HG03432 (cell line): ENCODE results near the gene HEPACAM2.
A peak's percentile ranks its signal among the peaks of the same experiment; 100 is the strongest.

ENCODE experiments used
- ATAC-seq: cut with Tn5 transposase; IDR thresholded peaks from one replicate; pipeline ENCODE4 v1.9.1; 2021; ENCODE audit warnings: mild to moderate bottlenecking, moderate library complexity; ENCODE audit not compliant: unreplicated experiment

Gene HEPACAM2

DNA sequence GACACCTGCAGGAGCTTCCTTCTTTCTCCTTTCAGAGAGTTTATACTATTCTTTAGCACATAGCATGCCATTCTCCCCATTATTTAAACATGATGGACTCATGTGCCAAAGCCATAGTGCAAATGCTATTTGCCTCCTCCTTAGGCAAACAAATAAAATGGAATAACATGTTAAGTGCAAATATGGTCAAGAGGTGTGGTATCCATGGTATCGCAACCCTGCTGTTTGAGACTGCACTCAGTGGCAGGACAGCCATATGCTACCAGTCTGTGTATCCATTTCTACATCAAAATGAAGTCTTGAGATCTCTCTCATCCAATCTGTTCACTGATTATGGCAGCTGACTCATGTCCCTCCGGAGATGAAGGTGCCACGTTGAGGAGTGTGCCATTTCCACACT is 22.8 kb downstream of the HEPACAM2 start:
- no peak for ATAC-seq

DNA sequence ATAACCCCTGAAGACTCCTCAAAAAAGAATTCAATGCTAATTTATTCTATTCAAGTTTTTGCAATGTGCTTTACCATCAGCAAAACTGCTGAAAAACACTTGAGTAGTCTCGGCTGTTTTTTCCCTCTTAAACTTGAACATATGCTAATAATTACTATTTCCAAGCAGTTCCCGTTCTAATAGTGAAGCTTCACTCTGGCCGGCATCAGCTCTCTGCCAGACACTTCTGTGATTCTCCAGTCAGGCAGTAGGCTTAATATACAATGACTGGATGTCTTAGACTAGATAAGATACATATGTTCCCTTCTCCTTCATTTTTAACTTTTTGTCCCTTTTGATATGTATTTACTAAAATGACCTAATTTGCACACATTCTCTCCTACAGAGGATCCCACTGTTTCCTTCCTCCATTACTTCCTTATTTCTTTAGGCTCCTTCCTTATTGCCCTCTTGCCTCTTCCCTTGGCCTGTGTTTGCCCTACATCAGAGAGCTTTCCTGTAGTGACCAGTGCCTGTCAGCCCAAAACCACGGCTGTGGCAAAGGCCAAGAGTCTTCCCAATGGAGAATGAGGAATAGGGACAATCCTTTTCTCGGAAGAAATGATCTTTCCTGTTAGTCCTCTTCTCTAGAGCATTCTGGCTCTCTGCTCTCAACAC is 23.5 kb downstream of the HEPACAM2 start:
- ATAC-seq = no peak

DNA sequence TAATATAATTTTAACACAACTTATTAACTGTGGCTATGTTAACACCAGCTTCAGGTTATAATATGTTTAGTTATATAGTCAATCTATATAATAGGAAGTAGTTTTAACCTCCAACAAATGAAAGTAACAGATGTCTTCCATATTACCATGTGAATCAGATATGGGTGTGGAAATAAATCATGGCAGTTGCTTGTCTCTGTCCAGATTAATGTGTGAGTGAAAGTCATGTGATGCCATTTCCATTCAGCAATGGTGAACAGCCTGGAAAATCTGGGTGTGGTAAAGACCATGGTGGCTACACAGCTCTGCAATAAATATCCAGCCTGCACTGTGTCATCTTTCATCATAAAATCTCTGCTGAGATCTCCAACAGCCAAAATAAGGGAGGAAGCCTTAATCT is 27.8 kb downstream of the HEPACAM2 start:
- ATAC-seq = no peak

DNA sequence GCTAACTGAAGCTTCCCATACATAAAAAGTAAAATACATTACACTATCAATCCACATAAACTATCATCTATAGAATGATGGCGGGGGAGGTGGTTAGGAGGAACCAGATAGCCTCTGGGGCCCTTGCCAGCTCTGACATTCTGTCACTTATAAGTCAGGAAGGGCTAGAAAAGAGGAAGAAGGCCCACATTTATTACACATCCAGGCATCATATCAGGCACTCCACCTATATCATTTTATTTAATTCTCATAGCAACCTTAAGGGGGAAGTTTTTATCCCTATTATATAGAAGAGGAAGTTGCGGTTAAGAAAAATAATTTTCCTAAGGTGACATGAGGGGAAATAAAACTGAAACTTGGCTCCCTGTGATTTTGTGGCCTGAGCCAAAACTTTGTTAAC is 29.9 kb downstream of the HEPACAM2 start:
- ATAC-seq = no peak

DNA sequence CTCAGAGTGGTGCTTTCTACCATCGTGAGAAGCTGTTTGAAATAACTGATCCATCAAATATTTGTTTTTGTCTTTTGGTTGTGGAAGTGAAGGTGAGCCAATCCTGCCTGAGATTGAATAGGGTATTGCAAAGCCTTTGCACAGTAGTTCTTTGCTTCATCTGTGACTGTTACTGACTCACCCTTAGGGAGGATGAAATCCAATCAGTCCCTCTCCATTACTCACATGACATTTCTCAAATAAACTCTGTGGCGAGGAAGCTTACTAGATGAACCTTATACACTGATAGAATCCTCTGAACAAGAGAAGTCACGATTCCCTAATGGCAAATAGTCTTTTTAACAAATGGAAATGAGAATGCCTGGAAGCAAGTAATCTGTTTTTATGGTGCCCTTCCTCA is 31.9 kb downstream of the HEPACAM2 start:
- ATAC-seq = no peak

DNA sequence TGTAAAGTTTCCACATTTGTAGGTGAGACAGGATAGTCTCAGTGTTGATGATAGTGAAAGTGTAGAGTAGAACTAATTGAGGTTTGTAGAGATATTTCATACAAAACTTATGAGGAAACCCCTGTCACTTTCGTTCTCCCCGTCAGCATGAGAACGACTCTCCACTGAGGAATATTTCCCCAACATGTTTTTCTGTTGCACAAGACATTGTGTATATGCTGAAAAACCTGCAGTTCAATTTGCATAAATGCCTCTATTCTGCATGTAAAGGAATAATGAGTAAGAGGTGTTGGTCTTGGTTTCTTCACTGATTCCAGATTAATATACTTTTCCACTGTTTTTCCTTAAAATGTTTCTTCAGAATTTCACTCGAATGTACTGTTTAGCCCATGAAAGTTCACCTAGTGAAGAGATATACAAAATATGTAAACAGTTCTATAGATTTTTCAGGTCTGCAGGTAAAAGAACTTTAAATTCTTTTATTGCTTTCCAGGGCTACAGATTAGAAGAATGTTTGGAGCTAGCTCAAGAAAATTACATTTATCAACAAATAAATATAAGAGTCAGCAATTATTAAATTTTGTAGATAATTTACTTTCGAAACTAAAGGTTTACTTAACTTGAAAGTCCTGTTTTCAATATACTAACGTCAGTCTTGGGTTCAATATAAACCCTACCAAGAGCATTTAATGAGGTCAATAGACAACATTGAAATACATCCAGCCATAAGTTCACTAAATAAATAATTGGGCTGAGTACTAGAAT is 37.2 kb downstream of the HEPACAM2 start:
- no peak for ATAC-seq

DNA sequence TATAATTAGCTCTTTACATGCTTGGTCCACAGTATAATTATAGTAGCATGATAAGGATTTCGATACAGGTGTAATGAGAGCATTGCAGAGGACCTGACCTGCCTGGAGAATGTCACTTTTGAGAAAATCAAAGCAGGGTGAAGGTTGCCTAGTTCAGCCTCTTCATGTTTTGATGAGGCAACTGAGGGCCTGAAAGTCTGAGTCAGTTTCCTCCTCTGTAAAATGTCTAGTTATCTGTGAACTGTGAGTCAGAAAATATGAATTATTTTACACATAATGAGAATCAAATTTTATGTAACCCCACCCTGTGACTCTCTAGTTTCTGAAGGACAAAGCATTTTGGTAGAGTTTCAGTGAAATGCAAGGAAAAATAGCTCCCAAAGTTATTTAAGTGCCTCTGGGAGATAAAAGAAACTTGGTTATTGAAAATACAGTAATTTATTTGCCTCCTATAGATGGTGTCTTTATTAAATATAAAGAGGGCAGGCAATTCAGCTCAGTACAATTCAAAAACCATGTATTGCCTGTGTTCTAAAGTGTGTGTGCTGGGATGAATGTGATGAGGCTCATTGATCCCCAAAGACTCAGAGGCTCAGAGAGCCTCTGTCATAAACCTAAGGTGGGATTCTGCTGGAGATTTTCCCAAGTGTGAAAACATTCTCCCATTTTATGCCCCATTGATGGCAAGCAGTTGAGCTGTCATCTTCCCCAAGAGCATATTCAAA is 40.8 kb downstream of the HEPACAM2 start:
- ATAC-seq = no peak

DNA sequence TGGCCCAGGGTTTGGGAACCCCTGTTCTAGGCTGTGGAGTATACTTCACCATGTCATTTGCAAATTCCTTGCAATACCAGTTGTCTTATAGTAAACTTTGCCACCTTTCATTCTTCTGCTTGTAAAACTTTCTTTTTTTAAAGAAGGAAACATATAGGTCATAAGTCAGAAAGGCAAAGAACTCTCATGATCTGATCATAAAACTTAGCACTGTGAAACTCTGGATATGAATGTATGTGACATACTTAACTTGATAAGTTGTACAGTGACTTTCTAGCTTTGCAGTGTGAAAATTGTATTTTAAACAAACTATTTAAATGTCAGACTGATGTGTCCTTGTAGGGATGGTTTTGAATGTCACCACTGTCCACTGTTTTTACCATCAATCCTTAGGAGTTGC is 47.1 kb downstream of the HEPACAM2 start:
- no peak for ATAC-seq

DNA sequence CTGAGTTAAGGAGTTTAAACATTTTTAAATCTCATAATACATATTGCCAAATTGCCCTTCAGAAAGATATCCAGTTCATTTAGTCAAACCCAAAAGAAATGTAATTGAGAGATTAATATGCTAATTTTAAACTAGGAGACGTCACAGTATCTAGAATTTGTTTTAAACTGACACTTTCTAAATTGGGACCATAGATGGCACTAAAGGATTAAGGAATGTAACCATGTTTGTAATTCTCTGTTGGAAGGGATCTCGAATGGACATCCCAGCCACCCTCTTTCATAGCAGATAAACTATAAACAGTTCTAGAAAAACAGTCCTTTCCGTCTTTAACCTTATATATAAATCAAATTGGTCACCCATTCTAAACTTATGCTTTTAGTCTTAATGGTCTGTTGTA is 48.1 kb downstream of the HEPACAM2 start:
- no peak for ATAC-seq

DNA sequence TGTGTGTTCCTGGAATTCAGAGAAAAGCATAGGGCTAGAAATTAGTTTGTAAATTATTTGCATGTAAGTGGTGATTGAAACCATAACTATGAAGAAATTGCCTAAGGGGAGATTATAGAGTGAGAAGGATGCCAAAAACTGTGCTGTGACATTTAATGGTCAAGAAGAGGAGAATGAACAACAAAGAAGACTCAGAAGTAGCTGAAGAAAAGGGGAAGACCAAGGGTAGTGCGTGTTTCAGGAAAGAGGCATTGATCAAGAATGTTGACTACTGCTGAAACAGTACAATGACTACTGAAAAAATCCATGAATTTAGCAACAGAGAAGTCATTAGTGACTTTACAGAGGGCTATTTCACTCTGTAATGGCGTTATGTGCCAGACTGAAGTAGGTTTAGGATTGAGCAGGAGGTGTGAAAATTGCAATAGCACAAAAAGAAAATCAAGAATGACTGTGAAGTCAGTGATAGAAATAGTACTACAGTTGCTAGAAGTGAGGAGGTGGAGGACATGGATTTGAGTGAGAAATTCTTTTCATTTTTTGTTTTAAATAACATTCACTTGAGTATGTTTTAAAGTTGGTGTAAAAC is 49.2 kb downstream of the HEPACAM2 start:
- ATAC-seq = no peak

DNA sequence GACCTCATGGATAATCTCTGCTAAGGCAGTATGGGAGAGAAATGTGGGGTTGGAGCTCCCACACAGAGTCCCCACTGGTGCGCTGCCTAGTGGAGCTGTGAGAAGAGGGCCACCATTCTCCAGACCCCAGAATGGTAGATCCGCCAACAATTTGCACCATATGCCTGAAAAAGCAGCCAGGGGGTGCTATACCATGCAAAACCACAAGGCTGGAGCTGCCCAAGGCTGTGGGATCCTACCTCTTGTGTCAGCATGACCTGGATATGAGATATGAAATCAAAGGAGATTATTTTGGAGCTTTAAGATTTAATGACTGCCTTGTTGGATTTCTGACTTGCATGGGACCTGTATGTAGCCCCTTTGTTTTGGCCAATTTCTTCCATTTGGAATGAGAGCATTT is 51.0 kb downstream of the HEPACAM2 start:
- no peak for ATAC-seq

DNA sequence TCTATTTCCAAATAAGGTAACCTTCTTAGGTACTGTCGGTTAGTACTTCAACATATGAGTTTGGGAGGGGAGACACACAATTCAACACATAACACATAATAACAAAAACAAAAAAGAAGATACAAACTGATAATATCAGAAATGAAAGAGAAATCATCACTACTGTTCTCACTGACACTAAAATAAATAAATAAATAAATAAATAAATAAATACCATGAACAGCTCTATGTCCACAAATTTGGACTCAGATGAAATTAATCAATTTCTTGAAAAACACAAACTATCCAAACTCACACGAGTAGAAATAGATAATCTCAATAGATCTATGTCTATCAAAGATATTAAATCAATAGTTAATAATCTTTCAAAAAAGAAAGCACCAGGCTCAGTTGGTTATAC is 53.6 kb downstream of the HEPACAM2 start:
- ATAC-seq = no peak

DNA sequence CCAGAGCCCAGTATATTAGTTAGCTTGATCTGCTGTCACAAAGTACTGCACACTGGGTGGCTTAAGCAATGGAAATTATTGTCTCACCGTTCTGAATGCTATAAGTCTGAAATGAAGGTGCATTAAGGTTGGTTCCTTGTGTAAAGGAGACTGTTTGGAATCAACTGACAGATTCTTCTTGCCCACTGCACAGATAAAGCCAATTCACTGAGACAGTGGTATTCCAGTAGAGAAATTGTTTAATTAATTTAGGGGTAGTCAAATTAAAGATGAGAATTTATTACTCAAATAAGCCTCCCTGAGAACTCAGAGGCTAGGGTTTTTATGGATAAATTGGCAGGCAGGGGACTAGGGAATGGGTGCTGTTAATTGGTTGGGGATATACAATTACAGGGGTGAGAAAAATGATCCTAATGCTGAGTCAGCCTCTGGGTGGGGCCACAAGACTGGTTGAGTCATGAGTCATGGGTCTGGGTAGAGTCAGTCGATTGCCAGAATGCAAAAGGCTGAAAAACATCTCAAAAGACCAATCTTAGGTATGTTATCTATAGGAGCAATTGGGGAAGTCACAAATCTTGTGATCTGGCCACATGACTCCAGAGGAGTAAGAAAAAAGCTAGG is 54.6 kb downstream of the HEPACAM2 start:
- no peak for ATAC-seq

DNA sequence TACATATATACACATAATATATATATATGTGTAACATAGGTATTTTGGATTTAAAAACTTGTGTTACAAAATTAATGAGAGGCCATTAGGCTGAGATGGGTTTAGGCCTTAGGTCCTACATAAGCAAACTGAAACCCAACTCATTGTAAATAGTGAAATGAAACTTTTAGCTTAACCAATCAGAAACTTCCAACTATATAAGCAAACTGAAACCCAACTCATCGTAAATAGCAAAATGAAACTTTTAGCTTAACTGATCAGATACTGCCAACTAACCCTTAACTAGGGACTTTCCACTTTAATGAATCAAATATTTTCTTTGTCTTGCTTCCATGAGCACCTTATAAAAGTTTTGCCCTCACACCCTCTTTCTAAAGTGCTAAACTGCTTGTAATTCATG is 60.8 kb downstream of the HEPACAM2 start:
- ATAC-seq = peak; percentile 99

DNA sequence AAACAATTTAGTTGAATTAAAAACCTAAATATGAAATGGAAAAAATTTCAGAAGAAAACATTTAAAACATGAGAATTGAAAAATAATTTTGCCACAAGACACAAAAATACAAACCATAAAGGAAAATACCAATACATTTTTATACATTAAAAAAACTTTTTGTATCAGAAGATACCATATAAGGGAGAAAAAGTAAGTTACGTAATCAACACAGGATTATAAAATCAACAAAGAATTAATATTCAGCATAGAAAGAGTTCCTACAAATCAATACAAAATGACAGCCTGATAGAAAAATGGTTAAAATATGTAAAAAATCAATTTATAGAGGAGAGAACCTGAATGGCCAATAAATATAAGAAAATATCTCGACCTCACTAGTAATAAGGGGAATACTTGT is 61.5 kb downstream of the HEPACAM2 start:
- ATAC-seq = no peak

DNA sequence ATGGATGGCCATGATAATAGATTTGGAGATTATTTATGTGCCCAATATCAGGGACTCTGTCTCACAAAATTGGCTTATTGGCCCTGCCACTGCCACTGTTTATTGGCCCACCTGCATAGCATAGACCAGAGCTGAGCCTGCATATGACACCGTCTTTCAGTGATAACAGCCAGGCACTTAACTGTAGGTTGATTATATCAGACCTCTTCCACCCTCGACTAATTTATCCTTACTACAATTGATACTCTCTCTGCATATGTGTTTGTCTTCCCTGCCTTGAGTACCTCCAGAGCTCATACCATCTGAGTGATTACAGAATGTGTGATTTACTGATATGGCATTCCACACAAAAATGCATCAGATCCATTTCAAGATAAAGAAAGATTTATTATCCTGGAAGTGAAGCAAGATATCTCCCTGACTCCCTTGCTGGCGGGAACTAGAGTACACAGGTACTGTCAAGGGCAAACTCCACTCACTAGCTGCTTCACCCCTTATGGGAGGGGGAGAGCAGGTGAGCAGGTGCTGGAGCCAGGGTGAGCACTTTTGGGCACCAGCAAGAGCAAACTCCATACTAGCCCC is 65.0 kb downstream of the HEPACAM2 start:
- no peak for ATAC-seq

DNA sequence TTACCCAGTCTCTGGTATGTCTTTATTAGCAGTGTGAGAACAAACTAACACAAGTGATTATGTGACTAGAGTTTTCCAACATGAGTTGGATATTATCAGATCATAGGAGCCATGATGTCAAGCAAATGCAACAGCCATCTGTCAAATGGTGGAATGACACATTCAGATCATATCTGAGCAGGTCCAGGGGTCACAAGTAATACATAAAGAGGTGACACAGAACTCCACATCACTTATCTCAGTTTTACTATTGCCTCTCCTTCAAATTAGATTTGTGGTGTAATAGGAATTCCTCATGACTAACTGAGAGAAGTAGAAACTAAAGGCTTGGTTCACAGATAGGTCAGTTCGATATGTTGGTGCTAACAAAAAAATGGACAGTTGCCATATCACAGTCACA is 65.9 kb downstream of the HEPACAM2 start:
- ATAC-seq = no peak

DNA sequence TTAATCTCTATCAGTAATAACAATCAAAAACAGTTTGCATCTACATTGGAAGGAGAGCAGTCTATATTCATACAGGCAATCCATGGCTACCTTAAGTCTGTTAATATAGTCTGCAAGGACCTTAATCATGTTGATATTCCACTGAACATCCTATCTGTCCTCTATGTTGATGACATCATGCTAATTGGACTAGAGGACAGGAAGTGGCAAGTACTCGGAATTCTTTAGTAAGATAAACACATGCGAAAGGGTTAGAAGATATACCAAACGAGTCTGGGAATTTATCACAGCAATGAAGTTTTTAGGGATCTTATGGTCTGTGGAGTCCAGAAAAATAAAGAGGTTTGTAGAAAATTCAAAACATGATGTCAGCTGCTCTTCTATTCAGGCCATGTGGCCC is 66.8 kb downstream of the HEPACAM2 start:
- ATAC-seq = no peak

DNA sequence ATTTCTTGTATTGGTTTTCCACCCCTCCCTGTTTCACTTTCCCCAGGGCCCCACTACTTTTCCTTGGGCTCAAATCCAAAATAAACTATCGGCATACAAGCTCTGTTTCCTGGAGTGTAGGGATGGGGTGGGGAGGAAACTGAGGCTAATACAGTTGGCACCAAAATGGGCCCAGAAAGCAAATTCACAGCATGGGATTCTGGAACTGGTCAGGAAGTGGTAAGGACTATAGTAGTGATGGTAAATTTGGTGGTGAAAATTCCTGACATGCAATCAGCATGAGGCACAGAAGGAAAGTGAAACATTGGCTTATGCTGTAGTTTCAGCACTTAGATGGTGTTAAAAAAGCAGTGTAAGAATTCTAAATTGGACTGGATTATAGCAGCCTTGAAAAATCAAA is 69.4 kb downstream of the HEPACAM2 start:
- no peak for ATAC-seq

DNA sequence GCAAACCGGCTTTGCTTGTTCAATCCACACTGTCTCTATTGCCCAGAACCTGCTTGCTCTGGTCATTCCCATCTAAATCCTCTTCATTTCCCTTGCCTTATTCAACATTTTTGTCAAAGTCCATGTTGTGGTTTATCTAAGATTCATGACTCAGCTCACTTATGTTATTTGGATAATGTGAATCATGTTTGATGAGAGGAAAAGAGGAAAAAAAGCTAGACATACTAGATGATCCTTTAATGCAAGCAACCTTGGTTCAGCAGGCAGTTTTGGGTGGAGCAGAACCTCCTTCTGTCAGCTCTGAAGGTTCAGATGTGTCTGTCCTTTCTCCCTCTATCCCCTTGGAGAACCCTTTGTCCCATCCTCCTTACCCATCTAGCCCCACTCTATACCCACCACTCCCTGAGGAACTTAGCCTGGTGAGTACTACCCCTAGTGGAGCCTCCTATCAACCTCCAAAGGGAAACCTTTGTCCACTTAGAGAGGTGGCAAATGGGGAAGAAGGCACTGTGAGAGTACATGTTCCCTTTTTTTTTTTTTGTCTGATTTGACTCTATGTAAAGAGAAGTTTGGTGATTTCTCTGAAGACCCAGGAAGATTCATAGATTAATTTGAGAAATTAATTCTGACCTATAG is 76.0 kb downstream of the HEPACAM2 start:
- ATAC-seq = no peak
